SK-N-SH (cell line): Measurements from ENCODE around the gene MYO15A.

ENCODE experiments used
- EP300 ChIP-seq, 2 experiments: IDR thresholded peaks; 2 replicates each; pipeline versions ENCODE4 v1.4.0 to v1.6.1; 2012; ENCODE audit warnings: borderline replicate concordance in 1 of 2, low read depth in 1 of 2, low read length in 1 of 2
- EZH2phosphoT487 ChIP-seq: fragments of 200-600 bp; sonication (generic); IDR thresholded peaks from 2 replicates; pipeline ENCODE4 v1.6.1; 2017; ENCODE audit warnings: low read depth, mixed run types, mild to moderate bottlenecking, antibody characterized with exemption, moderate library complexity, borderline replicate concordance
- POLR2AphosphoS5 ChIP-seq: IDR thresholded peaks from 2 replicates; pipeline ENCODE4 v1.6.1; 2012; ENCODE audit warnings: low read depth, low read length
- SIN3A ChIP-seq: IDR thresholded peaks from 2 replicates; pipeline ENCODE4 v1.6.1; 2012; ENCODE audit warnings: low read depth, mild to moderate bottlenecking, low read length, moderate library complexity, borderline replicate concordance
- SMC3 ChIP-seq: IDR thresholded peaks from 2 replicates; pipeline ENCODE4 v1.6.1; 2012; ENCODE audit warnings: low read depth, low read length, improper control_type of control experiment
- TAF1 ChIP-seq: IDR thresholded peaks from 2 replicates; pipeline ENCODE4 v1.6.1; 2012; ENCODE audit warnings: low read depth, mild to moderate bottlenecking, low read length, moderate library complexity, borderline replicate concordance
- TEAD4 ChIP-seq: IDR thresholded peaks from 2 replicates; pipeline ENCODE4 v1.4.0; 2012; ENCODE audit warnings: mild to moderate bottlenecking, borderline replicate concordance; ENCODE audit not compliant: insufficient read depth
- TF ChIP-seq, protein P1 (sequence below): IDR thresholded peaks from 2 replicates; pipeline ENCODE4 v1.6.1; 2012; ENCODE audit warnings: mild to moderate bottlenecking, low read depth, low read length, moderate library complexity
- TF ChIP-seq, protein P2 (sequence below): IDR thresholded peaks from 2 replicates; pipeline ENCODE4 v1.4.0; 2012; ENCODE audit warnings: low read depth
- TF ChIP-seq, protein P3 (sequence below): fragments of 200-600 bp; sonication (generic); IDR thresholded peaks from 2 replicates; pipeline ENCODE4 v1.6.1; 2017; ENCODE audit warnings: antibody characterized with exemption, mild to moderate bottlenecking, moderate library complexity
- TF ChIP-seq, protein P4 (sequence below): IDR thresholded peaks from 2 replicates; pipeline ENCODE4 v1.4.0; 2012; ENCODE audit warnings: low read depth, borderline replicate concordance

DNA sequence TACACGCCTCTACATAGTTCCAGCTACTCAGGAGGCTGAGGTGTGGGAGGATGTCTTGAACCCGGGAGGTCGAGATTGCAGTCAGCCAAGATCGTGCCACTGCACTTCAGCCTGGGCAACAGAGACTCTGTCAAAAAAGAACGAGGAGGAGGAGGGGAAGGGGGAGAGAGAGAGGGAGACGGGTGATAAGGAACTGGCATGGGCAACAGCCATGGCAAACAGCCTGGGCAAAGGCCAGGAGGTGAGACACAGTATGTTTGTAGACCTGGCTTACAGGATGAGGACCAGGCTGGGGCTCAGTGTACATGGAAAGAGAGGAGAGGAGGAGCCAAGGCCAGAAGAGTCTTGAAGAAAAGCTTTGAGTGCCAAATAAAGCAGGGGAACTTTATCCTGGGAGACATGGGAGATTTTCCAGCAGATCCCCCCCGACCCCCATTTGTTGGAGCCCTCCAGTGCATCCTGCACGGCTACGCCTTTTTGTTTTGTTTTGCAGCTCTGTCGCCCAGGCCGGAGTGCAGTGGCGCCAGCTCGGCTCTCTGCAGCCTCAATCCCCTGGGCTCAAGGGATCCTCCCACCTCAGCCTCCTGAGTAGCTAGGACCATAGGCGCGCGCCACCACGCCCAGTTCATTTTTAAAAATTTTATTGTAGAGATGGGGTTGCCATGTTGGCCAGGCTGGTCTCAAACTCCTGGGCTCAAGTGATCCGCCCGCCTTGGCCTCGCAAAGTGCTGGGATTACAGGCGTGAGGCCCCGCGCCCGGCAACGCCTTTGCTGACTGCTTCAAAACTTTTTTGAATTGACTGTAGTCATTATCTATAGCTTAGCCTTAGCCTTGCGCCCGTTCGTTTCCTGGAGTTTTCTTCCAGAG lies 73.8 kb downstream of the MYO15A start:
- TF ChIP-seq EP300 (IDR thresholded peaks at IDR 0.05; ENCODE audit: borderline replicate concordance in 1 of 2, low read depth in 1 of 2, low read length in 1 of 2) (no peak), TAF1 (no peak), EZH2phosphoT487 (no peak), TEAD4 (no peak), SMC3 (no peak), POLR2AphosphoS5 (no peak), SIN3A (no peak)
- TF ChIP-seq, protein P1, sequence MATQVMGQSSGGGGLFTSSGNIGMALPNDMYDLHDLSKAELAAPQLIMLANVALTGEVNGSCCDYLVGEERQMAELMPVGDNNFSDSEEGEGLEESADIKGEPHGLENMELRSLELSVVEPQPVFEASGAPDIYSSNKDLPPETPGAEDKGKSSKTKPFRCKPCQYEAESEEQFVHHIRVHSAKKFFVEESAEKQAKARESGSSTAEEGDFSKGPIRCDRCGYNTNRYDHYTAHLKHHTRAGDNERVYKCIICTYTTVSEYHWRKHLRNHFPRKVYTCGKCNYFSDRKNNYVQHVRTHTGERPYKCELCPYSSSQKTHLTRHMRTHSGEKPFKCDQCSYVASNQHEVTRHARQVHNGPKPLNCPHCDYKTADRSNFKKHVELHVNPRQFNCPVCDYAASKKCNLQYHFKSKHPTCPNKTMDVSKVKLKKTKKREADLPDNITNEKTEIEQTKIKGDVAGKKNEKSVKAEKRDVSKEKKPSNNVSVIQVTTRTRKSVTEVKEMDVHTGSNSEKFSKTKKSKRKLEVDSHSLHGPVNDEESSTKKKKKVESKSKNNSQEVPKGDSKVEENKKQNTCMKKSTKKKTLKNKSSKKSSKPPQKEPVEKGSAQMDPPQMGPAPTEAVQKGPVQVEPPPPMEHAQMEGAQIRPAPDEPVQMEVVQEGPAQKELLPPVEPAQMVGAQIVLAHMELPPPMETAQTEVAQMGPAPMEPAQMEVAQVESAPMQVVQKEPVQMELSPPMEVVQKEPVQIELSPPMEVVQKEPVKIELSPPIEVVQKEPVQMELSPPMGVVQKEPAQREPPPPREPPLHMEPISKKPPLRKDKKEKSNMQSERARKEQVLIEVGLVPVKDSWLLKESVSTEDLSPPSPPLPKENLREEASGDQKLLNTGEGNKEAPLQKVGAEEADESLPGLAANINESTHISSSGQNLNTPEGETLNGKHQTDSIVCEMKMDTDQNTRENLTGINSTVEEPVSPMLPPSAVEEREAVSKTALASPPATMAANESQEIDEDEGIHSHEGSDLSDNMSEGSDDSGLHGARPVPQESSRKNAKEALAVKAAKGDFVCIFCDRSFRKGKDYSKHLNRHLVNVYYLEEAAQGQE, result no peak
- TF ChIP-seq, protein P2, sequence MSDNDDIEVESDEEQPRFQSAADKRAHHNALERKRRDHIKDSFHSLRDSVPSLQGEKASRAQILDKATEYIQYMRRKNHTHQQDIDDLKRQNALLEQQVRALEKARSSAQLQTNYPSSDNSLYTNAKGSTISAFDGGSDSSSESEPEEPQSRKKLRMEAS, result no peak
- TF ChIP-seq, protein P3, sequence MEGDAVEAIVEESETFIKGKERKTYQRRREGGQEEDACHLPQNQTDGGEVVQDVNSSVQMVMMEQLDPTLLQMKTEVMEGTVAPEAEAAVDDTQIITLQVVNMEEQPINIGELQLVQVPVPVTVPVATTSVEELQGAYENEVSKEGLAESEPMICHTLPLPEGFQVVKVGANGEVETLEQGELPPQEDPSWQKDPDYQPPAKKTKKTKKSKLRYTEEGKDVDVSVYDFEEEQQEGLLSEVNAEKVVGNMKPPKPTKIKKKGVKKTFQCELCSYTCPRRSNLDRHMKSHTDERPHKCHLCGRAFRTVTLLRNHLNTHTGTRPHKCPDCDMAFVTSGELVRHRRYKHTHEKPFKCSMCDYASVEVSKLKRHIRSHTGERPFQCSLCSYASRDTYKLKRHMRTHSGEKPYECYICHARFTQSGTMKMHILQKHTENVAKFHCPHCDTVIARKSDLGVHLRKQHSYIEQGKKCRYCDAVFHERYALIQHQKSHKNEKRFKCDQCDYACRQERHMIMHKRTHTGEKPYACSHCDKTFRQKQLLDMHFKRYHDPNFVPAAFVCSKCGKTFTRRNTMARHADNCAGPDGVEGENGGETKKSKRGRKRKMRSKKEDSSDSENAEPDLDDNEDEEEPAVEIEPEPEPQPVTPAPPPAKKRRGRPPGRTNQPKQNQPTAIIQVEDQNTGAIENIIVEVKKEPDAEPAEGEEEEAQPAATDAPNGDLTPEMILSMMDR, result no peak
- TF ChIP-seq, protein P4, sequence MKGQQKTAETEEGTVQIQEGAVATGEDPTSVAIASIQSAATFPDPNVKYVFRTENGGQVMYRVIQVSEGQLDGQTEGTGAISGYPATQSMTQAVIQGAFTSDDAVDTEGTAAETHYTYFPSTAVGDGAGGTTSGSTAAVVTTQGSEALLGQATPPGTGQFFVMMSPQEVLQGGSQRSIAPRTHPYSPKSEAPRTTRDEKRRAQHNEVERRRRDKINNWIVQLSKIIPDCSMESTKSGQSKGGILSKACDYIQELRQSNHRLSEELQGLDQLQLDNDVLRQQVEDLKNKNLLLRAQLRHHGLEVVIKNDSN, result no peak
